T-helper 2 cell (primary cell): ENCODE measurements around the gene FAM20A.
"Not testable (repeated sequence)": the region's sequence is repeated elsewhere in the genome, so short reads cannot be mapped to it uniquely, and the experiment has no call there.

ENCODE experiments used
- DNase-seq, 5 experiments: peaks; one replicate each; pipeline versions ENCODE4 v3.0.0 to v3.0.0-alpha.2; 2012 to 2022

The FAM20A gene

GRCh38 chr17:68518063-68518815 is 82.9 kb downstream of the FAM20A start:
- no peak for DNase-seq

GRCh38 chr17:68517605-68518004 is 83.6 kb downstream of the FAM20A start:
- DNase-seq = not testable (repeated sequence)

- DNase-seq = no peak
Observed at GRCh38 chr17:68516732-68517131, 84.4 kb downstream of the FAM20A start.

- DNase-seq = no peak
Observed at GRCh38 chr17:68514831-68515635, 86.1 kb downstream of the FAM20A start.

- DNase-seq = no peak
Observed at GRCh38 chr17:68513932-68514331, 87.2 kb downstream of the FAM20A start.

GRCh38 chr17:68512960-68513474 is 88.2 kb downstream of the FAM20A start:
- peak in 1 of 5 experiments; percentile 35 for DNase-seq

GRCh38 chr17:68512247-68512959 is 88.8 kb downstream of the FAM20A start, which contains the start of gene PRKAR1A:
PRKAR1A (plus strand) TSS chr17:68512430; CDS start chr17:68515400, 2,970 bp downstream.
- DNase-seq = peak; percentile 85 to 98 (median 92)

- DNase-seq = peak; percentile 39 to 76 (median 72)
Observed at GRCh38 chr17:68511671-68512246, 89.4 kb downstream of the FAM20A start.

GRCh38 chr17:68511254-68511670 is 89.9 kb downstream of the FAM20A start:
- DNase-seq = no peak

- DNase-seq = peak in 1 of 5 experiments; percentile 44
Observed at GRCh38 chr17:68509141-68510057, 91.8 kb downstream of the FAM20A start.

- no peak for DNase-seq
Observed at GRCh38 chr17:68507576-68507975, 93.6 kb downstream of the FAM20A start.

- no peak for DNase-seq
Observed at GRCh38 chr17:68505951-68506350, 95.2 kb downstream of the FAM20A start.

- DNase-seq = no peak
Observed at GRCh38 chr17:68501074-68501473, 100.1 kb downstream of the FAM20A start.

- no peak for DNase-seq
Observed at GRCh38 chr17:68499587-68499986, 101.6 kb downstream of the FAM20A start.

- DNase-seq = peak in 1 of 5 experiments; percentile 16
Observed at GRCh38 chr17:68498479-68499326, 102.5 kb downstream of the FAM20A start.

GRCh38 chr17:68497885-68498319 is 103.3 kb downstream of the FAM20A start:
- peak in 1 of 5 experiments; percentile 79 for DNase-seq

GRCh38 chr17:68495081-68495480 is 106.1 kb downstream of the FAM20A start:
- no peak for DNase-seq

GRCh38 chr17:68492394-68493054 is 108.6 kb downstream of the FAM20A start:
- peak in 1 of 5 experiments; percentile 41 for DNase-seq

- DNase-seq = no peak
Observed at GRCh38 chr17:68491381-68492231, 109.6 kb downstream of the FAM20A start.
